Psoas muscle (tissue), 8 donors: ENCODE data around the gene DNAJB14. TPM values are rescaled to one million over a fixed set of nuclear protein-coding genes. Genes with fewer than 3 reads are reported as not detected.

ENCODE experiments used
- ATAC-seq, 4 donors: fragments of 200-7000 bp; cut with Tn5 transposase; one replicate each; pipeline ENCODE4 v1.9.1; 2020; ENCODE audit warnings: moderate library complexity in 3 of 4, mild to moderate bottlenecking in 2 of 4
- DNase-seq, 2 donors: peaks; one replicate each; pipeline ENCODE4 v3.0.0-alpha.2; 2020
- H3K27ac ChIP-seq: fragments of 200-600 bp; one replicate; pipeline ENCODE4 v1.8.0; 2022
- H3K27me3 ChIP-seq, 3 donors: fragments of 200-600 bp in 1 of 3; one replicate each; pipeline versions ENCODE4 v1.6.1 to v1.8.0; 2013 to 2022; ENCODE audit warnings: low read length in 2 of 3, mild to moderate bottlenecking in 2 of 3, moderate library complexity in 1 of 3; ENCODE audit not compliant: insufficient read depth in 3 of 3
- H3K36me3 ChIP-seq, 2 donors: fragments of 200-600 bp in 1 of 2; one replicate each; pipeline versions ENCODE4 v1.6.1 to v1.8.0; 2013 to 2022; ENCODE audit warnings: low read depth in 1 of 2, mild to moderate bottlenecking in 1 of 2, moderate library complexity in 1 of 2; ENCODE audit not compliant: insufficient read depth in 1 of 2
- H3K4me1 ChIP-seq: fragments of 200-600 bp; one replicate; pipeline ENCODE4 v1.8.0; 2022
- H3K4me3 ChIP-seq: fragments of 200-600 bp; one replicate; pipeline ENCODE4 v1.8.0; 2022; ENCODE audit warnings: mild to moderate bottlenecking
- H3K9me3 ChIP-seq: fragments of 200-600 bp; one replicate; pipeline ENCODE4 v1.8.0; 2022
- CTCF ChIP-seq: fragments of 200-600 bp; IDR thresholded peaks from one replicate; pipeline ENCODE4 v1.8.0; 2022; ENCODE audit warnings: antibody characterized with exemption
- WGBS, 3 donors: extraction: QIAGEN DNeasy Blood & Tissue Kit; methylation state at CpG; one replicate each; pipeline versions ENCODE4 v1.1.6 to v1.1.7; 2013; 5-methylcytosine and 5-hydroxymethylcytosine counted together
- intact Hi-C, 2 donors: fragments of 100-400 bp; cut with DNase I; formaldehyde crosslinking; loops; one replicate each; pipeline versions ENCODE4 v1.11.0 to v1.14.2; 2022
- long read RNA-seq, 2 donors: library from polyadenylated mRNA; unstranded; transcript quantifications; one replicate each; pipeline ENCODE4 v2.0.0, GENCODE V29; 2021
- polyA plus RNA-seq, 3 donors: library from polyadenylated mRNA; stranded (reverse); fragments of 200-250 nt; gene quantifications; one replicate each; pipeline ENCODE4 v1.2.3, GENCODE V29; 2013
- total RNA-seq, 4 donors: library from RNA; stranded (reverse); fragmentation: NEBNext Ultra II Directional in 2 of 4; extraction: Animal tissue kit (Norgen Biotek cat#: 25700) in 2 of 4; gene quantifications; one replicate each; pipeline versions ENCODE4 v1.2.1 to v1.2.4, GENCODE V29; 2021 to 2023
- donor health status: healthy with polysubstance abuse.
- donor health status: DM: no; HTN: no; CAD: no; lungs with moderate emphysema.
- donor health status: Bipolar disorder and iron deficiency.
- donor health status: healthy.
- donor health status: DM: yes; HTN: yes; CAD: no.
- donor health status: DM: no; HTN: no; CAD: no.
- donor health status: DM: no; HTN: no; CAD: no.
- donor health status: DM: yes; HTN: yes; CAD: no.

DNAJB14 gene
- total RNA-seq: 10 to 100 TPM; 10.1 to 15.1 (median 13.1) TPM
- 10 to 100 TPM in 1 of 3 donors, 1 to 10 TPM in 2; 3.3 to 16.7 (median 3.4) TPM for polyA plus RNA-seq
- long read RNA-seq, donor 1, full-length matches to known transcripts: 9 of 11 reads
- long read RNA-seq, donor 1, partial matches to known transcripts: 0 of 11 reads
- long read RNA-seq, donor 1, other reads (novel, unspliced or antisense): 2 of 11 reads
- long read RNA-seq, donor 2, full-length matches to known transcripts: 11 of 16 reads
- long read RNA-seq, donor 2, partial matches to known transcripts: 0 of 16 reads
- long read RNA-seq, donor 2, other reads (novel, unspliced or antisense): 5 of 16 reads

GRCh38 chr4:99946356-99947189 is at the start of gene DNAJB14:
TSS of gene DNAJB14 (minus strand) at chr4:99946618. CDS start at chr4:99946571, 47 bp downstream.
- 2 to 6% (median 2%) methylated on average over 29 to 87 of the region's 87 CpGs for WGBS, 3 donors

GRCh38 chr4:99991741-99992140 is 45.3 kb upstream of the DNAJB14 start:
- 49 to 52% (median 50%) methylated on average over 3 of the region's 3 CpGs for WGBS, 3 donors
- H3K4me3 ChIP-seq: no peak overlapping the region
- ATAC-seq: no peak
- no peak overlapping the region for H3K27ac ChIP-seq
- no peaks in the 10 kb centered on the region for H3K4me1 ChIP-seq
- no peaks in the 10 kb centered on the region for H3K27me3 ChIP-seq
- DNase-seq: no peak
- no peaks in the 10 kb centered on the region for H3K9me3 ChIP-seq
- TF ChIP-seq CTCF: no peak
- intact Hi-C loops: no loop called here
- H3K36me3 ChIP-seq: no peaks in the 10 kb centered on the region

More at GRCh38 chr4:99946356-99947189, at the start of gene DNAJB14:
- peaks cover 31% of the 10 kb centered on the region for H3K4me1 ChIP-seq
- peak within 1 kb of the TSS; percentile 83 for H3K27ac ChIP-seq
- H3K9me3 ChIP-seq: no peaks in the 10 kb centered on the region
- ATAC-seq: peak; percentile 46 to 60 (median 54)
- intact Hi-C loops: loop anchor here (2.0 to 10.0 kb wide), 4 partner anchors 52 to 384 kb away; partner anchors contain the start of genes DAPP1 (in 1 of the 2), LAMTOR3 (in 1 of the 2) and TRMT10A (in 1 of the 2)
- H3K4me3 ChIP-seq: peak within 1 kb of the TSS; percentile 77
- peak; percentile 81 to 89 for DNase-seq
- no peaks in the 10 kb centered on the region for H3K27me3 ChIP-seq
- peaks cover 2 to 5% of the 10 kb centered on the region in 2 donors for H3K36me3 ChIP-seq
- TF ChIP-seq CTCF: peak; percentile 9

- H3K4me1 ChIP-seq: no peaks in the 10 kb centered on the region
- intact Hi-C loops: no loop called here
- DNase-seq (no peak), ATAC-seq (no peak)
- no peaks in the 10 kb centered on the region for H3K36me3 ChIP-seq
- no peak for TF ChIP-seq CTCF
- H3K4me3 ChIP-seq: no peak overlapping the region
- H3K27ac ChIP-seq: no peak overlapping the region
- H3K9me3 ChIP-seq: no peaks in the 10 kb centered on the region
- H3K27me3 ChIP-seq: no peaks in the 10 kb centered on the region
Observed at GRCh38 chr4:99987681-99988080, 41.3 kb upstream of the DNAJB14 start.

GRCh38 chr4:99986792-99987191 is 40.4 kb upstream of the DNAJB14 start:
- Histone ChIP-seq H3K4me1 (no peaks in the 10 kb centered on the region), H3K27ac (no peak overlapping the region), H3K9me3 (no peaks in the 10 kb centered on the region), H3K36me3 (no peaks in the 10 kb centered on the region), H3K4me3 (no peak overlapping the region), H3K27me3 (no peaks in the 10 kb centered on the region)
- ATAC-seq (no peak), DNase-seq (no peak)
- intact Hi-C loops: no loop called here
- no peak for TF ChIP-seq CTCF
- WGBS, 3 donors: 85 to 91% (median 87%) methylated on average over 4 of the region's 4 CpGs
